Smooth muscle cell of the brain vasculature (primary cell): ENCODE results near the gene P2RX4.
"Not testable (repeated sequence)": the region's sequence is repeated elsewhere in the genome, so short reads cannot be mapped to it uniquely, and the experiment has no call there.

Source experiments
- DNase-seq: peaks from one replicate; pipeline ENCODE4 v3.0.0-alpha.2; 2012; ENCODE audit warnings: low read depth, low spot score

The P2RX4 gene

GRCh38 chr12:121219353-121219986, 9.5 kb downstream of the P2RX4 start:
- no peak for DNase-seq

GRCh38 chr12:121222847-121223246, 12.9 kb downstream of the P2RX4 start:
- DNase-seq: no peak

DNA sequence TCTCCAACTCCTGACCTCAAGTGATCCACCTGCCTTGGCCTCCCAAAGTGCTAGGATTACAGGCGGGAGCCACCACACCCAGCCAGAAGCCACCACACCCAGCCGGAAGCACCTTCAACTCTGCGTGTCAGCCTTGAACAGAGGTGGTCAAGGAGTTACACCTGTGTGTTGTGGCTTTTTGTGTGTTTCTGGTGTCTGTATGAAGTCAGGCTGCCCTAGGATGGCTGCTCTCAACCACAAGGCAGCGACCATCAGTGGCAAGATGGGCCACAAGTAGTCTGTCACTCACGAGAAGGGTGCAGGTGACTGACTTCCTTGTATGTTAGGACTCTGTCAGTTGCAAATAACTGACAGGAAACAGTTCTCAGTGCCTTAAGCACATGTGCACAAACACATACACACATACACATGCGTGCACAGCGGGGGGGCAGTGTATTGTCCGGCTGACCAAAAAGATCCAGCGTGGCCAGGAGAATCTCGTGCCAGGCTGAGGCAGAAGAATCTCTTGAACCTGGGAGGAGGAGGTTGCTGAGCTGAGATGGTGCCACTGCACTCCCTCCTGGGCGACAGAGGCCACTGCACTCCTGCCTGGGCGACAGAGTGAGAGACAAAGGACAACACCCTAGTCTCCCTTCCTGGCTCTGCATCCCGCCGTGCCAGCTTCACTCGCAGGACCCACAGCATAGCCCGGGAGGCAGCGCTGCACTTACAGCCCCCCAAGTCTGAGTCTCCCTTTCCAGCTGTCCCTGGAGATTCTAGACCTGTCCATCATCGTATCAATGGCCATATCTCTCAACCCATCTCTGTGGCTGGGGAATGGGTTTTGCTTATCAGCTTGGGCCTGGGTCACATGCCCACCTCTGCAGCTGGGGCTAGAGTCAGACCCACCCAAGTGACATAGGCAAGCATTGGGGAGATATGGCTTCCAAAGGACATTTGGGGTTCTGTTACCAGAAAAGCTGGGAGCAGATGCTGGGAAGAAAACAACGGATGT, 13.7 kb downstream of the P2RX4 start:
- DNase-seq: no peak

DNA sequence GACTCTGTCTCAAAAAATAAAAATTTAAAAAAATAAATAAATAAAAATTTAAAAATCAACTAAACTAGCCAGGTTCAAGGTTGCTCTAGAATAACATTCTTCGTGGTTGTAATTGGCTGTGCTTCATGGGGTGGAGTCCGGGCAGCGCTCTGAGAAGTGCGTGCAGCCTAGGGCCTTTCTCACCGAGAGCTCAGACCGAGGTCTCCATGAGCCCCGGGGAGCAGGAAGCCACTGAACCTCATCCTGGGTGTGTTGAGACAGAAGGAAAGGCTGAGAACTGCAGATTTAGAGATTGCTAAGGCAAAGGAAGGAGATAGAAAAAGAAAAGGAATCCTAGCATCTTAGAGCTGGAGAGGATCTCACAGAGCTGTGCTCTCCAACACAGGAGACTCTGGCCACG, 14.7 kb downstream of the P2RX4 start:
- DNase-seq: no peak

- DNase-seq: no peak
These were observed 16.5 kb downstream of the P2RX4 start for GRCh38 chr12:121226399-121226798.

GRCh38 chr12:121226871-121227270, 16.9 kb downstream of the P2RX4 start:
- DNase-seq: not testable (repeated sequence)

DNA sequence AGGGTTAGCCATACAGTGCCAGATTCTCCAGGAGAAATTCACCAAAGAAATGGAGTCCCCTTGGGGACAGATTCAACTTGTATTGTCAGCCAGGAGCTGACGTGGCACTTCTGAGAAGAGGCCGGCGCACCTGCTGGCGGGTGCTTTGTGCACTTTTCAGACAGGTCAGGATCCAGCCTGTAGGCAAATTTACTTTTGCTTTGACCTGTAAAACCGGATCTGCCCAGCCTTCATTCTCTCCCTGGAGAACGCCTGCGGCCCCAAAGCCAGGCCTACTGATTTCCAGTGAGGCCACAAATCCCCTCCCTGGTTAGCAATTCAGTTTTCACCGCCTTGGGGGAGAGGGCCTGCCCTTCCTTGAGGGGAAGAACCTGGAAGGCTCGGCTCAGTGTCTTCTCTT, 17.4 kb downstream of the P2RX4 start:
- no peak for DNase-seq

GRCh38 chr12:121228919-121229665, 19.2 kb downstream of the P2RX4 start:
- no peak for DNase-seq

- DNase-seq: not testable (repeated sequence)
These were observed 20.1 kb downstream of the P2RX4 start for GRCh38 chr12:121229826-121230537.

GRCh38 chr12:121230538-121230907, 20.6 kb downstream of the P2RX4 start:
- DNase-seq: no peak

DNA sequence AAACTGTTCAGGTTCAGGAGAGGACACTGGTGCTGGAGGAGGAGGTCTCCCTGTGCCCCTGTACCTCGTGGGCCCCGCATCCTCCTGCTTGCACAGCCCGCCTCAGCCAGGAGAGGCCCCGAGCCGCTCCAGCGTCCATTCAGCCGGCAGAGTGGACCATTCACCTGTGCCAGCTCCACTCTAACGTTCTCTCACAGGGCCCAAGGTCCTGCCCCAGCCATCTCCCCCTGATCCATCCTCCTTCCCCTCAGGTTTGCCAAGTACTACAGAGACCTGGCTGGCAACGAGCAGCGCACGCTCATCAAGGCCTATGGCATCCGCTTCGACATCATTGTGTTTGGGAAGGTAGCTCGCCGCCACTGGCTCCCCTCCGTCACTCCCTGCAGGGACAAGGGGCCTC, 22.2 kb downstream of the P2RX4 start:
- DNase-seq: no peak

DNA sequence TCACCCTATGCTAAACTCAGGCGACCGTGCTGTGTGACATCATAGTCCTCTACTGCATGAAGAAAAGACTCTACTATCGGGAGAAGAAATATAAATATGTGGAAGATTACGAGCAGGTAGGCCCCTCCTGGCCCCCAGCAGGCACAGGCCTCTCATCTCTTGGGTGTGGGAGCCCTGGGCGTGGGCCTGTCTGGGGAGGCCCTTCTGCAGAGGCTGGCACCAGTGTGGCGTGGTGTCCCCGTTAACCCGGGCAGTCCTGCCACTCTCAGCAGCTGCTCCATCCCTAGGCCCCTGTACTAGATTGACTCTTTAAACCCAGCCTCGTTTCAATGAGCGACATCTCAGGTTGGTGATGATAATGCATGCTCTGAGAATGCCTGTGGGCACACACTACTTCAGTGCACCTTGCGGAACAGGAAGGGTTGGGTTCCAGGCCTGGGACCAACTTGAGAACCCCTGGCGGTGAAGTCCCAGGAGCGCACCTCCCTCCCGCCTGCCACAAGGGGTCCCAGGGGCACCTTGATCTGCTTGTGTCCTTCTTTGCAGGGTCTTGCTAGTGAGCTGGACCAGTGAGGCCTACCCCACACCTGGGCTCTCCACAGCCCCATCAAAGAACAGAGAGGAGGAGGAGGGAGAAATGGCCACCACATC, 23.2 kb downstream of the P2RX4 start:
- no peak for DNase-seq

- no peak for DNase-seq
These were observed 23.7 kb downstream of the P2RX4 start for GRCh38 chr12:121233628-121234020.

DNA sequence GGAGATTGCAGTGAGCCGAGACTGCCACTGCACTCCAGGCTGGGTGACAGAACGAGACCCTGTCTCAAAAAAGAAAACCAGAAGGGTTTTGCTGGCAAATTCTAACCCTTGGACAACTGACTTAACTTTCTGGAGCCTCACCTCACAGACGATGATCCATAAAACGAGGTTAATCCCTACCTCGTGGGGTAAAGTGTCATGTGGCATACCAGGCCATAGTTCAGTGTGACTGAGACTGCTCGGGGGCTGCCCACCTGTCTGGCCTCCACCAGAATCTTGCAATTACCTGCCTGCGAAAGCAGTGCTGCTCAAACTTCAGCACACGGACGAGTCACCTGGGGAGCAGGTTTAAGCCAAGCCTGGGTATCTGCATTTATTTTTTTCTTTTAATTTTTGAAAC, 26.8 kb downstream of the P2RX4 start:
- DNase-seq: no peak

DNA sequence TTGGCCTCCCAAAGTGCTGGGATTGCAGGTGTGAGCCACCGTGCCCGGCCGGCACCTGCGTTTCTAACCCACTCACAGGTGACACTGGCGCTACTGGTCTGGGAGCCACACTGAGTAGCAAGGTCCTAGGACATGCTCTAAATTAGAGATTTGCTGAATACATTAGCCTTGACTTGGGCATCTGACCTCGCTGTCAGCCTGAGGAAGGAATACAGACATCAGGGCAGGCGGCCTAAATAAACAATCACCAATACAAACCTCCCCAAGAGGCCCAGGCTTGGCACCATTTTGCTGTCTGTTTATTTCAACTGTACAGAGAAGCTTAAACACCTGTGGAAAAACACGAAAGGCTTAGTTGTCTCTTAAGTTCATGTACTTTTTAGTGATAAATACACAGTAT, 27.5 kb downstream of the P2RX4 start:
- no peak for DNase-seq

DNA sequence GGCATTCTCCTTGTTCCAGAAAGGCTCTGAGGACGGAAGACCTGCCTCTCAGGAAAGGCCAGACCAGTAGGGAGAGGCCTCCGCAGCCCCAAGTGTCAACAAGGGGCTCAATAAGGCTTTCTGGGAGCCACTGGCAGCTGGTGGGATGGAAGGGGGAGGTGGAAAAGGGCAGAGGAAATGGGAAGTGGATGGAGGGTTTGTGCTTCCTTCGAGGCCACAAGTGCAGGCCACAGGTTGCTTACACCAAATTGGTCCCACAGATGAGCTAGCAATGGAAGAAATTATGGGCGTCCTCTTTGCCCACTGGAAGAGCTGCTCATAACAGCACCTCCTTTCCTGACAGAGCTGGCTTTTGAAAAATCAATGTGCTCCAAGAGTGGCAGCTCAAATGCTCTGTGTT, 28.2 kb downstream of the P2RX4 start:
- no peak for DNase-seq

DNA sequence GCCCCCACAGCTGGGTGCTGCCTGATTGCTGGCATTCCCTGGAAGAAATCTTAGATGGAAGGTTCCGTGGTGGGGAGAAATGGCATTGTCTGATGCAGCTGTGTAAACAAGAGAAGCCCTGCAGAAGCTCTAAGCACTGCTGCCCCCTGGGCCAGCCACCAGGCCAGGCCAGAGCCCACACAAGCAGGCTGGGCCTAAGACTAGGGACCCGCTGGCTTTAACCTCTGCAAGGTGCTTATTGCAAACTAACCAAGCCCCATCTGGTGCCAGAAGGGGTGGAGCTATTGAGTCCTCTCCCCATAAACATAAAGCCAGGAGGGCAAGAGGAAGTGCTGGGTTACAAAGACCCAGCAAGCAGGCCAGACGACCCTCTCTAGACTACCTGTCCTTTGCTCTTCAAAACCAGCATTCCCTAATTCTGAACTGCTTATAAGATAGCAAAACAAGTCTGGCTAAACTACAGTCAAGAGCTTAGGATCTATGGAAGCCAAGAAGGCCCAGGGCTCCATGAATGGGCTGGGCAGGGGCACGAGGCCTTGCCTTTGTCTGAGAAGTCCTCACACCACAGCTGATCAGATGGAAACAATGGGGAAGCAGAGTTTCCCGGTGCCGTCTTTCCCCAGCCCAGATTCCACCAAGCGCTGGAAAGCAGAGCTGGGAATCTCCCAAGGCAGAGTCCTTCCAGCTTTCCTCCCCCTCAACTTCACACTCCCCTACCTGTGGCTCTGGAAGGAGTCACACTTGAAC, 28.8 kb downstream of the P2RX4 start:
- DNase-seq: peak; percentile 32

GRCh38 chr12:121239351-121240061, 29.6 kb downstream of the P2RX4 start:
- no peak for DNase-seq

- no peak for DNase-seq
These were observed 30.1 kb downstream of the P2RX4 start for GRCh38 chr12:121240062-121240420.
